HEK293T (cell line): ENCODE results near the gene LGALS8.

Source experiments
- CTCF ChIA-PET: fragments of 350-600 bp; formaldehyde crosslinking; extraction: SDS; loops from one replicate; lab custom pipeline; 2021; ENCODE audit warnings: antibody characterized with exemption, inconsistent platforms; lab: Yijun Ruan, JAX
- POLR2A ChIA-PET: fragments of 350-600 bp; formaldehyde crosslinking; extraction: SDS; loops from one replicate; lab custom pipeline; 2020; ENCODE audit warnings: antibody characterized with exemption, inconsistent platforms; lab: Yijun Ruan, JAX
- DNase-seq: peaks from one replicate; pipeline ENCODE4 v3.0.0; 2012; ENCODE audit warnings: mixed read lengths; ENCODE audit errors: extremely low spot score
- ARNT ChIP-seq: fragments of 450-650 bp; IDR thresholded peaks from 2 replicates; pipeline ENCODE4 v1.6.1; 2017; ENCODE audit warnings: mild to moderate bottlenecking
- BHLHE40 ChIP-seq: fragments of 450-650 bp; IDR thresholded peaks from 2 replicates; pipeline ENCODE4 v1.6.1; 2016; ENCODE audit warnings: mild to moderate bottlenecking, moderate library complexity, borderline replicate concordance
- CTBP1 ChIP-seq: fragments of 450-650 bp; IDR thresholded peaks from 2 replicates; pipeline ENCODE4 v1.6.1; 2016; ENCODE audit warnings: borderline replicate concordance
- ELF4 ChIP-seq: fragments of 450-650 bp; IDR thresholded peaks from 2 replicates; pipeline ENCODE4 v1.6.1; 2017; ENCODE audit warnings: antibody characterized with exemption
- FOXA1 ChIP-seq: fragments of 450-650 bp; IDR thresholded peaks from 2 replicates; pipeline ENCODE4 v1.6.1; 2016; ENCODE audit warnings: mild to moderate bottlenecking
- FOXK2 ChIP-seq: fragments of 450-650 bp; IDR thresholded peaks from 2 replicates; pipeline ENCODE4 v1.6.1; 2016; ENCODE audit warnings: mild to moderate bottlenecking
- FOXM1 ChIP-seq: fragments of 450-650 bp; IDR thresholded peaks from 2 replicates; pipeline ENCODE4 v1.6.1; 2017; ENCODE audit warnings: mild to moderate bottlenecking, borderline replicate concordance
- HDGF ChIP-seq: fragments of 450-650 bp; IDR thresholded peaks from 2 replicates; pipeline ENCODE4 v1.6.1; 2017; ENCODE audit warnings: antibody characterized with exemption, borderline replicate concordance
- L3MBTL2 ChIP-seq: fragments of 450-650 bp; conservative IDR thresholded peaks from 2 replicates; pipeline ENCODE4 v1.6.1; 2016; ENCODE audit warnings: mild to moderate bottlenecking
- LEF1 ChIP-seq: fragments of 450-650 bp; IDR thresholded peaks from 2 replicates; pipeline ENCODE4 v1.6.1; 2017; ENCODE audit warnings: mild to moderate bottlenecking, borderline replicate concordance
- NFRKB ChIP-seq: fragments of 450-650 bp; IDR thresholded peaks from 2 replicates; pipeline ENCODE4 v1.6.1; 2016; ENCODE audit warnings: mild to moderate bottlenecking, moderate library complexity
- PKNOX1 ChIP-seq: fragments of 450-650 bp; IDR thresholded peaks from 2 replicates; pipeline ENCODE4 v1.6.1; 2016
- SP1 ChIP-seq: fragments of 450-650 bp; IDR thresholded peaks from 2 replicates; pipeline ENCODE4 v1.6.1; 2017
- SUZ12 ChIP-seq: fragments of 450-650 bp; IDR thresholded peaks from 2 replicates; pipeline ENCODE4 v1.6.1; 2016; ENCODE audit warnings: mild to moderate bottlenecking
- TARDBP ChIP-seq: fragments of 450-650 bp; IDR thresholded peaks from 2 replicates; pipeline ENCODE4 v1.6.1; 2016
- ZNF384 ChIP-seq: fragments of 450-650 bp; IDR thresholded peaks from 2 replicates; pipeline ENCODE4 v1.6.1; 2016

LGALS8 gene

GRCh38 chr1:236534151-236534651 is 10.4 kb downstream of the LGALS8 start:
- no peak for DNase-seq
- ChIA-PET POLR2A (interaction anchor here (0.6 to 1.3 kb wide), 2 partner anchors 70 to 469 kb away, joined by 3 to 4 read pairs; partner anchors contain the start of genes HEATR1 and NID1), CTCF (interaction anchor here (0.6 to 1.1 kb wide), 3 partner anchors 10 to 376 kb away, joined by 3 to 8 read pairs (median 4); no protein-coding TSS in a partner anchor)
- no peak for TF ChIP-seq L3MBTL2
- TF ChIP-seq TARDBP = no peak
- TF ChIP-seq HDGF = no peak
- TF ChIP-seq SP1 = no peak
- no peak for TF ChIP-seq ELF4

- TF ChIP-seq FOXM1 = no peak
- TF ChIP-seq LEF1 = no peak
- no peak for TF ChIP-seq ELF4
- TF ChIP-seq SUZ12 = no peak
- no peak for TF ChIP-seq SP1
- no peak for TF ChIP-seq ARNT
- TF ChIP-seq ZNF384 = no peak
- TF ChIP-seq FOXA1 = no peak
- no peak for DNase-seq
- CTCF ChIA-PET = interaction anchor here (0.7 kb wide), 1 partner anchor 225 kb away, joined by 3 read pairs; no protein-coding TSS in a partner anchor
- POLR2A ChIA-PET = no interaction called here
Observed at GRCh38 chr1:236535190-236535589, 11.4 kb downstream of the LGALS8 start.

- TF ChIP-seq ARNT (no peak), LEF1 (no peak), FOXA1 (no peak), PKNOX1 (no peak), HDGF (no peak), L3MBTL2 (no peak), FOXK2 (no peak), SP1 (no peak), TARDBP (no peak), NFRKB (no peak), ZNF384 (no peak), CTBP1 (no peak)
- no peak for DNase-seq
- ChIA-PET POLR2A (no interaction called here), CTCF (no interaction called here)
Observed at GRCh38 chr1:236535662-236536161, 11.9 kb downstream of the LGALS8 start.

- TF ChIP-seq ARNT (no peak), ELF4 (no peak), LEF1 (no peak), NFRKB (no peak), ZNF384 (no peak), L3MBTL2 (no peak), HDGF (no peak), TARDBP (no peak), SP1 (no peak), SUZ12 (no peak), CTBP1 (no peak), FOXK2 (no peak), PKNOX1 (no peak), BHLHE40 (no peak), FOXA1 (no peak), FOXM1 (no peak)
- ChIA-PET POLR2A (no interaction called here), CTCF (no interaction called here)
- no peak for DNase-seq
Observed at GRCh38 chr1:236536540-236536939, 12.8 kb downstream of the LGALS8 start.

- TF ChIP-seq FOXA1 = no peak
- no peak for TF ChIP-seq ZNF384
- no peak for TF ChIP-seq TARDBP
- TF ChIP-seq FOXK2 = no peak
- TF ChIP-seq PKNOX1 = no peak
- TF ChIP-seq SUZ12 = no peak
- no peak for TF ChIP-seq HDGF
- no peak for TF ChIP-seq NFRKB
- no peak for TF ChIP-seq BHLHE40
- no peak for TF ChIP-seq FOXM1
- ChIA-PET POLR2A (no interaction called here), CTCF (interaction anchor here (1.0 to 1.4 kb wide), 2 partner anchors 11 to 437 kb away, joined by 3 to 4 read pairs; no protein-coding TSS in a partner anchor)
- DNase-seq = no peak
Observed at GRCh38 chr1:236540813-236541465, 17.2 kb downstream of the LGALS8 start.

- no peak for TF ChIP-seq TARDBP
- no peak for TF ChIP-seq PKNOX1
- TF ChIP-seq L3MBTL2 = no peak
- TF ChIP-seq FOXA1 = no peak
- no peak for TF ChIP-seq FOXM1
- CTCF ChIA-PET = interaction anchor here (1.0 to 1.4 kb wide), 2 partner anchors 10 to 437 kb away, joined by 3 to 4 read pairs; no protein-coding TSS in a partner anchor
- DNase-seq = no peak
Observed at GRCh38 chr1:236541710-236542109, 17.9 kb downstream of the LGALS8 start.

More at GRCh38 chr1:236541710-236542109, 17.9 kb downstream of the LGALS8 start:
- POLR2A ChIA-PET = no interaction called here
